ENCODE results near the gene SLC18A3.

DNA sequence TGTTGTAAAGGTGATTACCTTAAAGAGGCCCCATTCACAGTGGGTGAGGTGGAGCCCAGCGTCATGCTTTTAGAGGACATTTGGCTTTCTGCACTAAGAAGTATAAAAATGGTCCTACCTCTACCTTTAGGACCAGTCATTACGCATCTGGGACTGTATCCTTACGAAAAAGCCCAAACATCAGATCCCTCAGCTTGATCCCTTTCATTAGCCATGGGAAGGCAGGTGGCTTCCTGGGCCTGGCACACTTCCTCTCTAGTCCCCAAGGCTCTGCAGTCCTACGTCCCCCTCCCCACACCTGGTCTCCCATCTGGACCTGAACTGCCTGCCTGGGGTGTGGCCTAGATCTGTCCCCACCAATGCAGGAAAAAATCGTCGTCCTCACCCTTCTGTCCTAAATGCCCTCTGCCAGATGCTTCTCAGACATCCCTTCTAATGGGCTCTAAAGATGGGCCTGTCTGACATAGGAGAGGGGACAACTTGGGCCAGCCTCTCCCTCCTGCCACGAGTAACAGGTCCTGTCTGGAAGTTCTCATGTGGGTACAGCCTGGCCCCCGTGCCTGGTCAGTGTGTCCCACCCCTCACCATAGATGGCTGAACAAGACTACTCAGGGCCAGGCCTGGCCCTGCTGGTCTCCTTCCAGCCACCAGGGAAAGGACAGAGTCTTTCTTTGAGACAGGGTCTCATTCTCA is 11.8 kb upstream of the SLC18A3 start:
- TF ChIP-seq, protein P1, sequence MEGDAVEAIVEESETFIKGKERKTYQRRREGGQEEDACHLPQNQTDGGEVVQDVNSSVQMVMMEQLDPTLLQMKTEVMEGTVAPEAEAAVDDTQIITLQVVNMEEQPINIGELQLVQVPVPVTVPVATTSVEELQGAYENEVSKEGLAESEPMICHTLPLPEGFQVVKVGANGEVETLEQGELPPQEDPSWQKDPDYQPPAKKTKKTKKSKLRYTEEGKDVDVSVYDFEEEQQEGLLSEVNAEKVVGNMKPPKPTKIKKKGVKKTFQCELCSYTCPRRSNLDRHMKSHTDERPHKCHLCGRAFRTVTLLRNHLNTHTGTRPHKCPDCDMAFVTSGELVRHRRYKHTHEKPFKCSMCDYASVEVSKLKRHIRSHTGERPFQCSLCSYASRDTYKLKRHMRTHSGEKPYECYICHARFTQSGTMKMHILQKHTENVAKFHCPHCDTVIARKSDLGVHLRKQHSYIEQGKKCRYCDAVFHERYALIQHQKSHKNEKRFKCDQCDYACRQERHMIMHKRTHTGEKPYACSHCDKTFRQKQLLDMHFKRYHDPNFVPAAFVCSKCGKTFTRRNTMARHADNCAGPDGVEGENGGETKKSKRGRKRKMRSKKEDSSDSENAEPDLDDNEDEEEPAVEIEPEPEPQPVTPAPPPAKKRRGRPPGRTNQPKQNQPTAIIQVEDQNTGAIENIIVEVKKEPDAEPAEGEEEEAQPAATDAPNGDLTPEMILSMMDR (IDR thresholded peaks at IDR 0.05): no peak
- TF ChIP-seq POLR2A (IDR thresholded peaks at IDR 0.05) (no peak), EP300 (IDR thresholded peaks at IDR 0.05) (no peak)

Measured in tibial nerve (tissue), 4 donors.